ENCODE results near the gene TAGLN. TPM values are rescaled to one million over a fixed set of nuclear protein-coding genes. Genes with fewer than 3 reads are reported as not detected.

The TAGLN gene
- polyA plus RNA-seq, 1 of the 3 experiments (the other 2 are of a cell fraction), result 519 TPM

- WGBS (ENCODE audit: low lambda C conversion rate), result 69% methylated on average over 20 of the region's 22 CpGs
- peaks cover 8 to 14% of the 10 kb centered on the region in 2 experiments for H3K36me3 ChIP-seq (replicated peaks in 1 of 2; ENCODE audit: control insufficient read depth in 1 of 2, insufficient read depth in 2 of 2, low read length in 1 of 2)
- no peak overlapping the region for H3K27ac ChIP-seq (ENCODE audit: low read depth in 2 of 2, low read length in 1 of 2)
- CTCF ChIA-PET, result interaction anchor here (0.5 to 6.4 kb wide), 14 partner anchors 8 to 1281 kb away, joined by 3 to 54 read pairs (median 4); partner anchors contain the start of genes APOA5, PAFAH1B2, PCSK7 and RNF214
- H2AFZ ChIP-seq (ENCODE audit: low read depth), result no peak overlapping the region
- H3K9me2 ChIP-seq, result no peaks in the 10 kb centered on the region
- POLR2A ChIA-PET, result interaction anchor here (1.4 kb wide), 1 partner anchor 16 kb away, joined by 3 read pairs; no protein-coding TSS in a partner anchor
- H3K4me2 ChIP-seq, result no peak overlapping the region
- peaks cover 10% of the 10 kb centered on the region for H3F3A ChIP-seq (replicated peaks; ENCODE audit: insufficient read depth)
- no peaks in the 10 kb centered on the region for H3K27me3 ChIP-seq (ENCODE audit: insufficient read depth)
- H3K9me3 ChIP-seq, result no peaks in the 10 kb centered on the region
- no peak overlapping the region for H3K9ac ChIP-seq
- peak; percentile 27 for TF ChIP-seq RAD21 (IDR thresholded peaks at IDR 0.05; ENCODE audit: low read length)
- TF ChIP-seq MAX (IDR thresholded peaks at IDR 0.05; ENCODE audit: low read depth), result 0 out of 2 replicates have a peak, but pooled peaks have one; percentile 38
- no peak for TF ChIP-seq IRF3 (IDR thresholded peaks at IDR 0.05; ENCODE audit: low read depth, low read length)
- no peak for TF ChIP-seq GABPA (IDR thresholded peaks at IDR 0.05; ENCODE audit: low read depth)
- no peak for TF ChIP-seq EZH2phosphoT487 (IDR thresholded peaks at IDR 0.05; ENCODE audit: borderline replicate concordance, low read depth)
- TF ChIP-seq YY1 (IDR thresholded peaks at IDR 0.05; ENCODE audit: low read depth), result no peak
- TF ChIP-seq CTCF (IDR thresholded peaks at IDR 0.05), result peak; percentile 53
- peak; percentile 56; the same call in 1 of the 2 replicates for TF ChIP-seq MXI1 (IDR thresholded peaks at IDR 0.05; ENCODE audit: low read depth, low read length)
- no peak for TF ChIP-seq FOXM1 (IDR thresholded peaks at IDR 0.05; ENCODE audit: low read depth)
- peak; percentile 42; the same call in 1 of the 2 replicates for TF ChIP-seq SMC3 (IDR thresholded peaks at IDR 0.05; ENCODE audit: low read depth, low read length)
- no peak for TF ChIP-seq ZBTB33 (IDR thresholded peaks at IDR 0.05; ENCODE audit: borderline replicate concordance, low read depth)
- H4K20me1 ChIP-seq (ENCODE audit: insufficient read depth), result no peaks in the 10 kb centered on the region
- peaks cover 10 to 20% of the 10 kb centered on the region in 2 experiments; a peak in 2 of 4 replicates for H3K4me1 ChIP-seq (ENCODE audit: control insufficient read depth in 1 of 2, insufficient read depth in 2 of 2, low read depth in 1 of 2, low read length in 1 of 2)
- peak; percentile 71 for DNase-seq
- peaks cover 11% of the 10 kb centered on the region; the same call in 1 of the 2 replicates for H3K79me2 ChIP-seq (ENCODE audit: insufficient read depth)
- H3K4me3 ChIP-seq (ENCODE audit: low read depth in 2 of 2, low read length in 1 of 2), result no peak overlapping the region; a peak in 1 of 4 replicates
These were observed 18.2 kb upstream of the TAGLN start for GRCh38 chr11:117180661-117181585.
